HG03135 (cell line): ENCODE results near the gene TRPV3.
"Not testable (repeated sequence)": the region's sequence is repeated elsewhere in the genome, so short reads cannot be mapped to it uniquely, and the experiment has no call there.

ENCODE experiments used
- ATAC-seq: cut with Tn5 transposase; IDR thresholded peaks from one replicate; pipeline ENCODE4 v1.9.1; 2021; ENCODE audit warnings: mild to moderate bottlenecking, moderate library complexity; ENCODE audit not compliant: unreplicated experiment

TRPV3 gene

DNA sequence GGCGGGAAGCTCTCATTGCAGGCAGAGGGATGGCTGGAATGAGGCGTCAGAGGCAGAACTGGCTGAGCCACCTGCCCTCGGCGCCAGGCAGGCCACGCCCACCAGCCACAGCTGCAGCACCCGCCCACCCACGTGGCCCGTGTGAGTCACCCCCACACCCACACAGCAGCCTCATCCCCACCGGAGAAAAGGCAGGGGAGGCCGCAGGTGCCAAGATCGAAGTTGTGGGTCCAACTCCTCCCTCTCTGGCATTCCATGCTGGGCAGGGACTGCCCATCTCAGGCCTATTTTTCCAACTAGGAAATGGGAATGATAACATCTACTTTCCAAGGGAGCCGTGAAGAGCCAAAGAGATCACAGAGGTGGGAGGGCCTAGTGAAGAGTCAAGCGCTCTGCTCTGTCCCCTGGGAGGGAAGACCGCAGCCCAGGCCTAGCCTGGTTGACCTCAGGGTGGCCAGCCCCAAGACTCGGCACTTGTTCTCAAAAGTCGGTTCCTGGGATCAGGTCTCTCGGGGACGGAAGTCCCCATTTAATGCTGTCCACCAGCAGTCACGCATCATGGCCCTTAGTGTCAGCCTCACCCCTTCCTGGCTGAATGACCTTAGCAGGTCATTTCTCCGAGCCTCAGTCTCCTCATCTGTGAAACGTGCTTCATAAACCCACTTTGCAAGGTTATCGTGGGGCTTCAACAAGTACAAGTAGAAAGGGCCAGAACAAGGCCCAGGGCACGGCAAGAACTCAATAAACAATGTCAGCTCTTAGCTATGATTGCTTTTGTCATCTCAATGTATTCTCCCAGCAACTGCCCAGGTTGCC, at the start of gene TRPV3:
TSS of gene TRPV3 (minus strand) at position 45 of the 816 bp plus-strand sequence. CDS start 2,962 bp downstream, outside the sequence.
- ATAC-seq: no peak

DNA sequence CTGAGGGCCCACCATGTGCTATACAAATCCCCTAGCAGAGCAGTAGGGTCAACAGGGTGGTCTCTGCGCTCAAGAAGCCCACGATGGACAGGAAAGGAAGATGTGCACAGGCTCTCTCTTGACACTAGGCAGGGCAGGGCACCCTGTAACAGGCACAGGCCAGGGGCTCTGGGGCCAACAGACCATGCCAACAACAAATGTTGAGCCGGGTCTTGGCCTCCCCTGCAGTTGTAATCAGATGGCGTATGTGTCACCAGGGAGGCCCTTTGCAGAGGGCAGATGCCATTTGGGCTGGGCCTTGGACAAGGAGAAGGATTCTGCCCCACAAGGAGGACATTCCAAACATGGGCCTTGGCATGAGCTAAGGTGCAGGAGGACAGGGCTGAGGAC, 46.3 kb upstream of the TRPV3 start:
- no peak for ATAC-seq

DNA sequence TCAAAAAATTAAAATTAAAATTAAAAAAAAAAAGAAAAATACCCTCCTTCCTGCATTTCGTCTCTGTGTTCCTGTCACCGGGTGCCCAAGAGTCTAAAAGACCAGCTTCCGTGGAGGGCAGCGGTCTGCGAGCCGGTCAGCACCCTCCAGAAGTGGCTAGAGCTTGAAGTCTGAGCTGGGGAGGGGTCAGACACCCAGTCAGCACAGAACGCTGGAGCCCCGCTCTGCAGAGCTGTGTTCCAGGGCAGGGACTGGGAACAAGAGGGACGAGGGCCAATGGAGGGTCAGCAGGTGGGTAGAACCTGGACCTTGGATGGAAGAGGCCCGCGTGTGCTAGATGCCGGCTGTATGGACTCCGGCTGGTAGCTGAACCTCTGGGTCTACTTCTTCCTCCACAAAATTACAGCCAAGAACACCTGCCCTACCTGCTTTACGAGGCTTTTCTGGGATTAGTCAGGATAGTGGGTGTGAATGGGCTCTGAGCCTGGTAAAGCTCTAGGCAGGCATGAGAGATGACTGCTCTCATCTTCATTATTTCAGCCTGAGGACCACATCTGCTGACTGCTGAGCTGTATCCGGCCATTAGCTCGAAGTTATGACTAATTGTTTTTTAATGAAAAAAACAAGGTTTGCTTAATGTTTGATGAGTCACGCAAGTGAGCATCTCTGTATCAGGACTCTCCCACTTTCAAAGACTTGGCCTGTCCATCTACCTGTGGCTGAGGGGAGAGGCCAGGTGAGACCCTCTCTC, 45.7 kb upstream of the TRPV3 start:
- ATAC-seq: no peak

DNA sequence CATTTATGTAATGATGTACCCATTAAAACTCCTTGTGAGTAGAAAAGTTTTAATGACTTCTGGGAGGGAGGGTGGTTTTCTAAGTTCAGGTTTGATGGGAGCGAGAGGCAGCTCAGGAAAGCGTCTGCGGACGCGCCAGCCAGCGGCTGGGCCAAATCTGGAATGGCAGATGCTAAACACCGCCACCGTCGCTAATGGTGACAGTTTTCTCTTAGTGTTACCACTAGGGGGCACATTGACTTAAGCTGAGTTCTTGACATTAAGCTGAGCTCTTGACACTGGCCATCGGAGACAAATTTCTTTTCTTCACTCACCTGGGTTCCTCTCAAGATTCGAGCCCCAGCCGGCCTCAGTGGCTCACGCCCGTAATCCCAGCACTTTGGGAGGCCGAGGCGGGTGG, 44.9 kb upstream of the TRPV3 start:
- ATAC-seq: no peak

DNA sequence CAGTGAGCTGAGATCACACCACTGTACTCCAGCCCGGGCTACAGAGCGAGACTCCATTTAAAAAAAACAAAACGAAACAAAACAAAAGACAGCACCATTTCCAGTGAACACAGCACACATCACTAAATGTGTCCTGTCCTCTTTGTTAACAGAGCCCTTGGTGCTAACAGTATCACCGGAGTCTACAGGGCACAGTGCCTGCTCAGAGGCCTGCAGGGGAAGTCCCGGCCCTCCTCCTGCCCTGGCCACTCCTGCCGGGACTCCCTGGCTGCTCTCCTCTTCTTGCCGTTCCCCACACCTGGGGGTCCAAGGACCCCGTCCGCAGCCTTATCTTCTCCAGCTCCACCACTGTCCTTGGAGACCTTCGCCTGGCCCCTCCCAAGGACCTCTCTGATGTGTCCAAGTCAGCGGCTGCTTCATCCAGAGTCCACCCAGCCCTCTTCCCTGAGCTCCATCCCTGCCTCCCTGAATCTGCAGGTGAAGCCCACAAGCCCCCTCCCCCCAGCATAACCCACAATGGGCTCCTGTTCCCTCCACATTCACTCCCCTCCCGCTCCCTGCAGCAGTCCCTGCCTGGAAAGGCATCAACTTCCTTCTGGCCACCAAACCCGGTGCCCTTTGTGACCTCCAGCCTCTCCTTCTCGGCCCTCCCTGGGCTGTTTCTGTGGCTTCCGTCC, 43.1 kb upstream of the TRPV3 start:
- ATAC-seq: no peak

DNA sequence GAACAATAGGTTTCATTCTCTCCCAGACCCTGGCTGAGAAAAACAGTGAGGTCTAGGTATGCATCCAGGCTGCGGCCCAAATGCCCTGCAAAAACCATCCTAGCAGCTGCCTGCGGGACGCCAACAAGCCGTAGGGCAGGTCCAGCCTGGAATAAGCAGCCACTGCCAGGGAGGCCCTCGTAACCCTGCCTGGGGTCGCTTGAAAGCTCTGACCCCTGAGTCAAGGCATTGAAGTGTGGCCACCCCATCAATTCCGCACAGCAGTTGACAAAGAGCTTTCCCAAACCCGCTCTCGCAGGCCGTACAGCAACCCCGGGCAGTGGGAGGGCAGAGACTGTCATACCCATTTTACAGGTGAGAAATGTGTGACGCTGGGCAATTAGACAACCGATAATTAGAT, 40.5 kb upstream of the TRPV3 start:
- no peak for ATAC-seq

DNA sequence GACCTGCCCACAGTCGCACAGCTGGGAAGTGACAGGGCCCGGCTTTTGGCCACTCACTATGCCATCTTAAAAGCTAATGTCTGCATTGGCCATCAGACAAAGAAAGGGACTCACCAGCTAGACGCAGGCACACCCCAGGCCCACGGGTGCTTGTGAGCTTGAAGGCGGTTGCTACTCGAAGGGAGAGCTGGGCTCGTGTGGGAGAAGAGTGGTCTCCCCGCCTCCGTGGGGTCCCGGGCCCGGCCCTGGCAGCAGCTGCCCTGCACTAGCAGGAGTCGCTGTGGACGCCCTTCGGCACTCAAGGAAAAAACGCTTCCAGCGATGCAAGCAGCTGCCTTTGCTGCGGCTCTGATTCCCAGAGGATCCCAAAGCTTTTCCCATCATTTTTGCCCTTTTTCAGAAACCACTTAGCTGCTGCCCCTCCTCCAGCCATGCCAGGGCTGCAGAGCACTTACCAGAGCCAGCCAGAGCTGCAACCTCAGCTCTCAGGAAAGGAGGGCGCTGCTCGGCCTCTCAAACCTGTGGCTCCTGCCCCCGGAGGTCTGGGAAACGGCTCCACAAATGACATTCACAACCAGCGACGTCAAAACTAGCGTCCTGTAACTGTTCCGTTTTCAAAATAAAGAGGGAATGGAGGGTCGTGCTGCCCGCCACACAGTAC, 39.3 kb upstream of the TRPV3 start:
- no peak for ATAC-seq

DNA sequence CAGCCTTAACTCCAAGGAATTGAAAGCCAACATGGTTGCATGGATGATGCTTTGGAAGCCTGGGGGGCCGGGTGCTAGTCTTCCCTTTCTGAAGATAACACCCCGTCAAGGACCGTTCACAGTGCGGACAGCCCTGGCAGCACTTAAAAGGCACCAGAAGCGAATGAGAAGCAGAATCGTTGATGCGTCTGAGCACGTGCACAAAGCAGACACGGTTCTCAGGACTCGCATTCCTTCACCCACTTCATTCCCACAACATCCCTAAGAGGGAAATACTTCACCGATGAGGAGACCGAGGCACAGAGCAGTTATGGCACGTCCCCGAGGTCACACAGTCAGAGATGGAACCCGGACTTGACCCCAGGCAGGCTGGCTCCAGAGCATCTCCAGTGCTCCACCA, 37.4 kb upstream of the TRPV3 start:
- no peak for ATAC-seq

DNA sequence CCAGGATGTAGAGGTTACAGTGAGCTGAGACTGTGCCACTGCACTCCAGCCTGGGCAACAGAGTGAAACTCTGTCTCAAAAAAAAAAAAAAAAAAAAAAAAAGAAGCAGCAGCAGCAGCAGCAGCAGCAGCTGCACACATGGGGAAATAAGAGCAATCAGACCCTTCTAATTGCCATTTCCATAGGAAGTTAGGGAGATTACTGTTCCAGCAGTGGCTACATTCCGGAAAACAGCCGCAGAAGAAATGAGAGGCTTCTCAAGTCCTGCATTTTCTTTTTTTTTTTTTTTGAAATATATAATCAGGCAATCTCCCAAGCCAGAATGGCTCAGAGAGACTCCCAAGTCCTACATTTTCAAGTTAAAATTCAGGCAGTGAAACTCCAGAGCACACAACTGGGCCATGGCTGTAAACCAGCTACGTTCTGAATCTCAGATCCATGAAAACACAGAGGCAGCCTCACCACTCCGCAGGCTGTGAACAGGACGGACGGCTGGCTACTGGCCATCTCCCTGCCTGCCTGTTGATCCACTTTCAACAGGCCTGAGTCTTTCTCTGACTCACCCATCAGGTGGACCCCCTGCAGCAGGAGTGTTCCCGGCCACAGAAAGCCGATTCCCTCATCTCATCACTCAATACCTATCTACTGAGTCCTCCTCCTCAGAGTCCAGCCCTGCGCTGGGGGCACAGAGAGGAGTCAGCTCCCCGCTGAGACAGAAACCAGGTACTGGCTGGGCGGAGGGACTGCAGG, 36.6 kb upstream of the TRPV3 start:
- no peak for ATAC-seq

DNA sequence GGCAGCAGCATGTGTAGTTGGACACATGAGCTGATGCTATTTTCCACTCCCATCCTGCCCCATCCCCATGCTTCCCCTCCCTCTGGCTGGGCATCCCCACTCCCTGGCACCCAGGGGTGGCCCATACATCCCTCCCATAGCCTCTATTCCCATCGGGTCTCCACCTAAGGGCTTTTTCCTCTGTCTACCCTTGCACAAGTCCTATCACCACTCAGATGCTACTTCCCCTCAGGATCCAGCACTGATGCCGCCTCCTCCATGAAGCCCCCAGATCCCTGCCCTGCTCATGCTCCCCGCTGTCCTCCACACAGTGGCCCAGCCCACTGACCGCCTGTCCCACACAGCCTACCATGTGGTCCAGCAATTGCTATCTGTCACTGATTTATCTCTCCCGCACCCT, 35.8 kb upstream of the TRPV3 start:
- ATAC-seq: no peak

DNA sequence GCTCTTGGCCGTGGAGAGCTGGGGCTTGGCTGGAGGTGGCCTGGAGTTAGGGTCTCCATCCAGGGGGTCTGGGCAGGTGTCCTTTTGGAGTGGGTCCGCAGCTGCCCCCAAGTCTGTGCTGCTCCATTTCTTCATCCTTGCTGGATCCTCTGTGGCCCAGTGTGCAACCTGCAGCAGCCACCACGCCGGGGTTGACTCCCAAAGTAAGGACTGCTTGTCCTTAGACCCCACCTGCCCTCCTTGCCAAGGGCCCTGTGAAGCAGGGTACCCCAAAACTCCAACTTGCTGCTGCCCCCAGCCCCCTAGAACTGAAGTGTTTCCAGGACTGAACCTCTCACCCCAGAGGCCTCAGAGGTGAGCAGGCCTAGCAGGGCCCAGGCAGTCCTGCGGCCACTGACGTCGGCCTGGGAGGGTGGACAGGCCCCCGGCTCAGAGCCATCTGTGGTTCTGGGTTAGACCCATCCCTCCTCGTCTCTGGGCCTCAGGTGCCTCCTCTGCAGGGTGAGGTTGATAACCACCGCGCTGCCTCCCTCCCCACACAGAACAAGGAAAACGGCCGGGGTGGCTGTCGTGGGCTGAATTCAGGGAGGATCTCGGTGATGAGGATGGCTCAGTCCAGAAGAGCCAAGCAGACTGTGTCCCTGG, 34.7 kb upstream of the TRPV3 start:
- no peak for ATAC-seq

DNA sequence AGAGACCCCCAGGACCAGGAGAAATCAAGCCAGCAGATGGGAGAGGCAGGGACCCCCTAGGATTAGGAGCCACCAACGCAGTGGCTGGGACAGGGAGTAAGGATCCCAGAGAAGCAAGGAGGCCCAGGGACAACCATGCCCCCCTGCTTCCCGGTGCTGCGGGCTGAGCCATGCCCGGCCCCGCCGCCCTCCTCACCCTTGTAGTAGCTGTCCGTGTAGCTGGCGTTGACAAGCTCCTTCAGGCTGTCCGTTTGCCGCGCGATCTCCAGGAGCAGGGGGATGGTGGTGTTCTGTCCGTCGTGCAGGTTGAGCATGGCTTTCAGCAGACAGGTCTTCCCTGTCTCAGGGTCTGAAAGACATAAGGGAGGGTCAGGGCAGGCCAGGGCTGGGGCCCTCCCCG, 33.2 kb upstream of the TRPV3 start:
- no peak for ATAC-seq

DNA sequence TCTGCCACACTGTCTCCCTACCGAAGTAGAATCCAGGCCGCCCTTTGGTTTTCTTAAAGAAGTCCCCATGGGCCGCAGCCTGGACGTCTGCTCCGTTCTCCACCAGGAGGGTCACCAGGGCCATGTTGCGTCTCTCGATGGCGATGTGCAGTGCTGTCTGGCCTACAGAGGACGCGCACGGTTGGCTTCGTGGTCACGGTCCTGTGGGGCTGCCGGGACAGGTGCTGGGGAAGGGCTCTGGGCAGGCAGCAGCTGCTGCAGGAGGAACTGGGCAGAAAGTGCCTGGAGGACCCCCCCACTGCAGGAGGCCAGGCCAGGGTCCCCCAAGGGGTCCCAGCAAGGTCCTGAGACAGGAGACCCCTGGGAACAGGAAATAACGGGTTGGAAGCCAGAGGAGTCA, 32.6 kb upstream of the TRPV3 start:
- ATAC-seq: no peak

DNA sequence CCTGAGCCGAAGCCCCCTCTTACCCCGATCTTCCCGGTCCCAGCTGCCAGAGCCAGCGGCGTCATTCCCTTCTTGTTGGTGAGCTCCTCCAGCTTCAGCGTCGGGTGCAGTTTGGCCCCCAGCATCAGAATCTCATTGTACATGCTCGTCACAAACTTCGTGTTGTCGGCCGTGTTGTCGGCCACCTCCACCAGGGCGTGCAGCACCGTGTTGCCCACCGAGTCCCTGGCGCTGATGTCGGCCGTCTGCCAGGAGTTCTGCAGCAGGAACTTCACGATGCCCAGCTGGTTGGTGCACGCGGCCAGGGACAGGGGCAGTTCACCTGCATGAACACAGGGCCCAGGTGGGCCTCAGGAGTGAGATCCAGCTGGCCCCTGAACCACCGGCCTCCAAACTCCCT, 32.2 kb upstream of the TRPV3 start:
- ATAC-seq: no peak

DNA sequence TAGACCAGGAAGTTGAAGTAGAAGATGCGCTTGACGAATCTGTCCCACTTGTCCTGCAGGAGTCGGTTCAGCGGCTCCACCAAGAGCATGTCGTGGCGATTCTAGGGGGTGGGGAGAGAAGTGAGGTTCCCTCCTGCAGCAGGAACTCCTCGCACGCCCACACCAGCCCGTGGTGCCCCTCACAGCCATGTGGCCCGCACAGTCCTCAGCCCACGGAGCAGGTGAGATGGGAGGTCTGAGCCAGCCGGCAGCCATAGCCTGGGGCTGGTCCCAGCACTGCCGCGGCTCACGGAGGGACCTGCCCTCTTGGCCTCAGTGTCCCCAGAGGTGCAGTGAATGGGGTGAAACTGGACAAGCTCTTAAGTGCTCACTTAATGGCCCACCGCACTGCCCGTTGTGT, 28.2 kb upstream of the TRPV3 start:
- no peak for ATAC-seq

DNA sequence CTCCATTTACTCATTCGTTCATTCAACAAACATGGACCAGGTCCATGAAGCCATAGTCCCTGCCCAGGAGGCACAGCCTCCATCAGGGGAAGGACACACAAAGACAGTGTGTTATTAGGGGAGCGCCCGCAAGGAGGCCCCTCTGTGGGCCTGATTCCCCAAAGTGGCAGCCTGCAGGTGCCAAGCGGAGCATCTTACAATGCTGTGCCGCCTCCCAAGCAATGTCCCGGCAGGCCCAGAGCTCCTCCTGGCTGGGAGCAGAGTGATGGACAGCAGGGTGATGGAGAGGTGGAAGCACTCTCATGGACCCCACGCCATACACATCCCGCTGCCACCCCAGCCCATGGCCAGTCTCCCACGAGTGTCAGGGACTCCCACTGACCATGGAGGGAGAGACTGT, 25.8 kb upstream of the TRPV3 start:
- no peak for ATAC-seq

DNA sequence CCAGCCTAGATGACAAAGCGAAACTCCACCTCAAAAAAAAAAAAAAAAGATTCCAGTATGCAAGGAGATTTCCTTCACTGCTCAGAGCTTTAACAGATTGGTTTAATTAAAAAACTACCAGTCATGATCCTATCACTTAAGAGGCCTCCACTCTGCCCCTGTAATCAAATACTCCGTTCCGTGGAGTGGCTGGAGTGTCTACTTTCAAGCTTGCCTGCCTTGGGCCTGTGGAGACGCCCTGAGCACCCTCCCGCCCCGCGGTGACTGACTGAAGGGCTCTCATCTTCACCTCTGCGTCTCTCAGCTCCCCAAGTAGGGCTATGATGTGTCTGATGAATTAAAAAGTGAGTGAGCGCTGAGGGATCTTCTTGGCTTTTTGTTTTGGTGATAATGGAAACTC, 25.3 kb upstream of the TRPV3 start:
- ATAC-seq: no peak

DNA sequence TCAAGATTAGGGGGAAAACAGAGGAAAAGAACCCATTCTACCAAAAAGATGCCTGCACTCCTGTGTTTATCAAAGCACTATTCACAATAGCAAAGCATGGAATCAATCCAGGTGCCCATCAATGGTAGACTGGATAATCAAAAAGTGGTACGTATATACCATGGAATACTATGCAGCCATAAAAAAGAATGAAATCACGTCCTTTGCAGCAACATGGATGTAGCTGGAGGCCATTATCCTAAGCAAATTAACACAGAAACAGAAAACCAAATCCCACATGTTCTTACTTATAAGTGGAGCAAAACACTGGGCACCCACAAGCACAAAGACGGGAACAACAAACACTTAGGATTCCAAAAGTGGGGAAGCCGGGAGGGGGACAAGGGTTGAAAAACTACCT, 21.1 kb upstream of the TRPV3 start:
- not testable (repeated sequence) for ATAC-seq

DNA sequence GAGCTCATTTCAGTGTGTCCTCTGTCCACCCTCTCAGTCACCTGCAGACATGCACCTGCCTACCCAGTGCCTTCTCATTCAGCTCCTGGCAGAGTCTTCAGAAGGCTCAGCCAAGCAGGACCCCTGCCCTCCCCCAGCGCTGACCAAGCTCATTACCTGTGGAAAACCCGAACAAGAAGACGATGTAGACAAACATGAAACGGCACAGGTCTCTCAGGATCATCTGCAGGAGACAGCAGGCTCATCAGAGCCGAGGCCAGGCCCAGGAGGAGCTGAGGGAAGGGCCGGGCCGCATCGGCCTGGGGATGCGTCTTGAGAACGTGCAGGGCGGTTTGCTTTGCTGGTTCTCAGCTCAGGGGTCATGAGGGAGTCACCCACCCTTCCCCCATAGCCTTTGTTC, 19.4 kb upstream of the TRPV3 start:
- ATAC-seq: no peak

DNA sequence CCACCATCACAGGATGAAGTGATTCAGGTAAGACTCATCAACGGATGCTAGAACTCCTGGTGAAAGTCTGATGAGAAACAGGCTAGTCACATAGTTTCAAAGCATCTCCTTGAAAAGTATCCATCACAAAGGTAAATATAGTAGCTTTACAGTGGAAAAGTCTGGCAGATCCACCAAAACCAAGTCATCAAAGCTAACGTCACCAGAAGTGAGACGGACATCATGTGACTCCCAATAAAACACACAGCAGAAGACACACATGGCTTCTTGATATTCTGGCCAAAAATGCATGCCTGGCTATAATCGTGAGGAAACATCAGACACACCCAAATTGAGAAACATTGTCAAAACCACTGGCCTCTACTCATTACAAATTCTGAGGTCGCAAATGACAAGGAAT, 17.9 kb upstream of the TRPV3 start:
- no peak for ATAC-seq
